ENCODE results near the gene TRAF1.

Gene TRAF1

GRCh38 chr9:120965344-120966012 is 38.9 kb upstream of the TRAF1 start:
- no peak for TF ChIP-seq CTCF (IDR thresholded peaks at IDR 0.05; ENCODE audit: insufficient read depth, low read depth, low read length, missing control alignments)
- no peak for DNase-seq (ENCODE audit: low read depth)
- no peak overlapping the region for H3K4me3 ChIP-seq (ENCODE audit: low read depth, low read length)

- no peak overlapping the region for H3K4me3 ChIP-seq (ENCODE audit: low read depth, low read length)
- DNase-seq (ENCODE audit: low read depth), result no peak
- TF ChIP-seq CTCF (IDR thresholded peaks at IDR 0.05; ENCODE audit: insufficient read depth, low read depth, low read length, missing control alignments), result no peak
Observed at GRCh38 chr9:120961936-120962335, 35.3 kb upstream of the TRAF1 start.

GRCh38 chr9:120960001-120960400 is 33.4 kb upstream of the TRAF1 start:
- no peak for DNase-seq (ENCODE audit: low read depth)
- TF ChIP-seq CTCF (IDR thresholded peaks at IDR 0.05; ENCODE audit: insufficient read depth, low read depth, low read length, missing control alignments), result no peak
- H3K4me3 ChIP-seq (ENCODE audit: low read depth, low read length), result no peak overlapping the region

GRCh38 chr9:120956862-120957261 is 30.3 kb upstream of the TRAF1 start:
- TF ChIP-seq CTCF (IDR thresholded peaks at IDR 0.05; ENCODE audit: insufficient read depth, low read depth, low read length, missing control alignments), result no peak
- H3K4me3 ChIP-seq (ENCODE audit: low read depth, low read length), result no peak overlapping the region
- DNase-seq (ENCODE audit: low read depth), result no peak

- no peak overlapping the region for H3K4me3 ChIP-seq (ENCODE audit: low read depth, low read length)
- no peak for TF ChIP-seq CTCF (IDR thresholded peaks at IDR 0.05; ENCODE audit: insufficient read depth, low read depth, low read length, missing control alignments)
- DNase-seq (ENCODE audit: low read depth), result no peak
Observed at GRCh38 chr9:120951960-120952618, 25.5 kb upstream of the TRAF1 start.

GRCh38 chr9:120950421-120951388 is 24.1 kb upstream of the TRAF1 start:
- no peak for TF ChIP-seq CTCF (IDR thresholded peaks at IDR 0.05; ENCODE audit: insufficient read depth, low read depth, low read length, missing control alignments)
- DNase-seq (ENCODE audit: low read depth), result no peak
- no peak overlapping the region for H3K4me3 ChIP-seq (ENCODE audit: low read depth, low read length)

All from GM12865 (cell line).